GM11168 (cell line): Measurements from ENCODE around the gene PPP1R18.
"Not testable (repeated sequence)": the region's sequence is repeated elsewhere in the genome, so short reads cannot be mapped to it uniquely, and the experiment has no call there.

ENCODE experiments used
- in situ Hi-C: fragments of 300-500 bp; cut with MboI; formaldehyde crosslinking; loops from one replicate; pipeline ENCODE4 v1.12.0; 2022; ENCODE audit warnings: low sequenced_read_pairs; ENCODE audit not compliant: unreplicated experiment

PPP1R18 gene

GRCh38 chr6:30672445-30673253 lies 13.8 kb downstream of the PPP1R18 start, which contains the start of gene DHX16:
Gene DHX16, minus strand, starts transcription at chr6:30673006. Its CDS starts 165 bp downstream, at chr6:30672841.
- in situ Hi-C loops, result loop anchor here (5.0 kb wide), 1 partner anchor 50 kb away; the partner anchor contains the start of gene TUBB

GRCh38 chr6:30670760-30671527 lies 15.5 kb downstream of the PPP1R18 start:
- in situ Hi-C loops, result loop anchor here (5.0 kb wide), 1 partner anchor 51 kb away; the partner anchor contains the start of gene TUBB

GRCh38 chr6:30666300-30666699 lies 20.1 kb downstream of the PPP1R18 start:
- in situ Hi-C loops, result not testable (repeated sequence)

- in situ Hi-C loops, result no loop called here
These were observed 21.3 kb downstream of the PPP1R18 start for GRCh38 chr6:30664994-30665767.

GRCh38 chr6:30657922-30658321 lies 28.5 kb downstream of the PPP1R18 start:
- in situ Hi-C loops, result not testable (repeated sequence)

GRCh38 chr6:30657454-30657853 lies 29.0 kb downstream of the PPP1R18 start:
- in situ Hi-C loops, result no loop called here

- in situ Hi-C loops, result no loop called here
These were observed 29.9 kb downstream of the PPP1R18 start for GRCh38 chr6:30656513-30656912.

- in situ Hi-C loops, result no loop called here
These were observed 30.7 kb downstream of the PPP1R18 start for GRCh38 chr6:30655743-30656094.

GRCh38 chr6:30654798-30655742 lies 31.4 kb downstream of the PPP1R18 start:
- in situ Hi-C loops, result no loop called here

- in situ Hi-C loops, result no loop called here
These were observed 35.3 kb downstream of the PPP1R18 start for GRCh38 chr6:30651143-30651542.

- in situ Hi-C loops, result no loop called here
These were observed 39.0 kb downstream of the PPP1R18 start for GRCh38 chr6:30647242-30648116.

GRCh38 chr6:30646450-30647241 lies 39.8 kb downstream of the PPP1R18 start, which contains the start of gene C6orf136:
Gene C6orf136, plus strand, starts transcription at chr6:30647133. Its CDS starts 99 bp downstream, at chr6:30647232.
- in situ Hi-C loops, result no loop called here

GRCh38 chr6:30645989-30646388 lies 40.5 kb downstream of the PPP1R18 start:
- in situ Hi-C loops, result no loop called here

GRCh38 chr6:30644769-30645168 lies 41.7 kb downstream of the PPP1R18 start:
- in situ Hi-C loops, result no loop called here

GRCh38 chr6:30643656-30644055 lies 42.8 kb downstream of the PPP1R18 start:
- in situ Hi-C loops, result no loop called here

GRCh38 chr6:30641048-30641447 lies 45.4 kb downstream of the PPP1R18 start:
- in situ Hi-C loops, result no loop called here

- in situ Hi-C loops, result no loop called here
These were observed 46.0 kb downstream of the PPP1R18 start for GRCh38 chr6:30640481-30640880.

GRCh38 chr6:30635834-30636233 lies 50.6 kb downstream of the PPP1R18 start:
- in situ Hi-C loops, result no loop called here
